Duodenal mucosa (tissue), 2 donors: ENCODE measurements around the gene DDX43.

ENCODE experiments used
- H3K27ac ChIP-seq: one replicate; pipeline ENCODE4 v1.7.0; 2013; ENCODE audit warnings: low read depth, low read length
- H3K27me3 ChIP-seq, 2 donors: one replicate each; pipeline ENCODE4 v1.7.0; 2013; ENCODE audit warnings: low read length in 2 of 2, control low read depth in 1 of 2; ENCODE audit not compliant: insufficient read depth in 2 of 2, control insufficient read depth in 1 of 2
- H3K36me3 ChIP-seq, 2 donors: one replicate each; pipeline ENCODE4 v1.7.0; 2013; ENCODE audit warnings: low read length in 2 of 2, control low read depth in 1 of 2; ENCODE audit not compliant: insufficient read depth in 2 of 2, control insufficient read depth in 1 of 2
- H3K4me1 ChIP-seq, 2 donors: one replicate each; pipeline ENCODE4 v1.7.0; 2013; ENCODE audit warnings: low read length in 2 of 2, control low read depth in 1 of 2; ENCODE audit not compliant: insufficient read depth in 2 of 2, control insufficient read depth in 1 of 2
- H3K4me3 ChIP-seq, 2 donors: one replicate each; pipeline ENCODE4 v1.7.0; 2013; ENCODE audit warnings: low read length in 2 of 2, low read depth in 1 of 2
- H3K9ac ChIP-seq, 2 donors: one replicate each; pipeline ENCODE4 v1.7.0; 2013; ENCODE audit warnings: low read length in 2 of 2, low read depth in 1 of 2
- H3K9me3 ChIP-seq, 2 donors: one replicate each; pipeline ENCODE4 v1.7.0; 2013; ENCODE audit warnings: low read length in 2 of 2, control low read depth in 1 of 2; ENCODE audit not compliant: control insufficient read depth in 1 of 2

Gene DDX43

GRCh38 chr6:73394577-73395354 lies at the start of gene DDX43:
Gene DDX43, plus strand, starts transcription at chr6:73394828. Its CDS starts 78 bp downstream, at chr6:73394906.
- peak within 1 kb of the TSS; percentile 32 for H3K27ac ChIP-seq
- H3K4me3 ChIP-seq: peak within 1 kb of the TSS; percentile 55 to 56

GRCh38 chr6:73348550-73349204 lies 46.0 kb upstream of the DDX43 start:
- Histone ChIP-seq H3K9me3 (no peaks in the 10 kb centered on the region), H3K27me3 (peaks cover 4 to 6% of the 10 kb centered on the region in 2 donors), H3K36me3 (no peaks in the 10 kb centered on the region), H3K9ac (no peak overlapping the region), H3K4me3 (no peak overlapping the region), H3K4me1 (no peaks in the 10 kb centered on the region), H3K27ac (no peak overlapping the region)

More at GRCh38 chr6:73394577-73395354, at the start of gene DDX43:
- H3K9me3 ChIP-seq: no peaks in the 10 kb centered on the region
- H3K36me3 ChIP-seq: no peaks in the 10 kb centered on the region
- no peaks in the 10 kb centered on the region for H3K4me1 ChIP-seq
- H3K27me3 ChIP-seq: no peaks in the 10 kb centered on the region
- no peak within 1 kb of the TSS for H3K9ac ChIP-seq

GRCh38 chr6:73349311-73349710 lies 45.3 kb upstream of the DDX43 start:
- Histone ChIP-seq H3K4me3 (no peak overlapping the region), H3K4me1 (no peaks in the 10 kb centered on the region), H3K36me3 (no peaks in the 10 kb centered on the region), H3K9ac (no peak overlapping the region), H3K27me3 (peaks cover 4 to 6% of the 10 kb centered on the region in 2 donors), H3K27ac (no peak overlapping the region), H3K9me3 (no peaks in the 10 kb centered on the region)

- Histone ChIP-seq H3K36me3 (no peaks in the 10 kb centered on the region), H3K4me3 (no peak within 1 kb of the TSS), H3K9ac (no peak within 1 kb of the TSS), H3K27ac (no peak within 1 kb of the TSS), H3K27me3 (peaks cover 0 to 6% of the 10 kb centered on the region in 2 donors), H3K4me1 (no peaks in the 10 kb centered on the region), H3K9me3 (no peaks in the 10 kb centered on the region)
These were observed 40.7 kb upstream of the DDX43 start, which contains the start of gene DPPA5 for GRCh38 chr6:73353636-73354593. Gene DPPA5, minus strand, starts transcription at chr6:73354276. Its CDS starts 51 bp downstream, at chr6:73354225.

GRCh38 chr6:73362358-73362757 lies 32.3 kb upstream of the DDX43 start, which contains the start of gene KHDC3L:
Gene KHDC3L, plus strand, starts transcription at chr6:73362658. Its CDS starts 72 bp downstream, at chr6:73362730.
- no peaks in the 10 kb centered on the region for H3K27me3 ChIP-seq
- no peak within 1 kb of the TSS for H3K4me3 ChIP-seq
- no peak within 1 kb of the TSS for H3K27ac ChIP-seq
- no peaks in the 10 kb centered on the region for H3K4me1 ChIP-seq
- no peaks in the 10 kb centered on the region for H3K36me3 ChIP-seq
- no peaks in the 10 kb centered on the region for H3K9me3 ChIP-seq
- no peak within 1 kb of the TSS for H3K9ac ChIP-seq

DNA sequence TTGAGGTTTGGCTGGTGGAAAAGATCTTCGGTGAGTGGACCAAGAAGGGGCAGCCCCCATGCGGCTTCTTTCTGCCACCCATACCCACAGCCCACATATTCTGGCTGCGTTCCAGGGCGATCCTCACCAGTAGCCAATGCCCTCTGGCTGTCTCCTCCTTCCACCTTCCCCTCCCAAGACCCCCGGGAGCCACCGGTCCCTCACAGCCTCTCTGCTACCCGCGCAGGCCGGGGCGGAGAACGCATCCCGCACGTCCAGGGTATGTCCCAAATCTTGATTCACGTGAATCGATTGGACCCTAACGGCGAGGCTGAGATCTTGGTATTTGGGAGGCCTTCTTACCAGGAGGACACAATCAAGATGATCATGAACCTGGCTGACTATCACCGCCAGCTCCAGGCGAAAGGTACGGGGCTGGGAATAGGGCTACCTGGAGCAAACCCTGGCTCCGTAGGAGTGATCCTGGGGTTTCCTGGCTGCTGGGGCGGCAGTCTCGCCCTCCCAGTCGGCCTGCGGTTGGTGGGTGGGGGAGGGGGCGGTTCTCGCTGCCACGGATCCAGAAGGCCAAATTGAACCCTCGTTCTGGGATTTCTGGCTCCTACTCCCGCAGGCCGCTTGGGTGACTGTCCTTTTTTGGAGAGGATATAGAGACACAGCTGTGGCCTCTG lies 31.6 kb upstream of the DDX43 start:
- Histone ChIP-seq H3K4me3 (no peak overlapping the region), H3K27me3 (no peaks in the 10 kb centered on the region), H3K27ac (no peak overlapping the region), H3K9me3 (no peaks in the 10 kb centered on the region), H3K9ac (no peak overlapping the region), H3K36me3 (no peaks in the 10 kb centered on the region), H3K4me1 (no peaks in the 10 kb centered on the region)

DNA sequence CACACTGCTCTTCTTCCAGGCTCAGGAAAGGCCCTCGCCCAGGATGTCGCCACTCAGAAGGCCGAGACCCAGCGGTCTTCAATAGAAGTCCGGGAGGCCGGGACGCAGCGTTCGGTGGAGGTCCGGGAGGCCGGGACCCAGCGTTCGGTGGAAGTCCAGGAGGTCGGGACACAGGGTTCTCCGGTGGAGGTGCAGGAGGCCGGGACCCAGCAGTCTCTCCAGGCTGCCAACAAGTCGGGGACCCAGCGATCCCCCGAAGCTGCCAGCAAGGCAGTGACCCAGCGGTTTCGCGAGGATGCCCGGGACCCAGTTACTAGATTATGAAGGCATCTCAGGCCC lies 31.1 kb upstream of the DDX43 start:
- no peak overlapping the region for H3K9ac ChIP-seq
- H3K36me3 ChIP-seq: no peaks in the 10 kb centered on the region
- no peak overlapping the region for H3K27ac ChIP-seq
- H3K4me3 ChIP-seq: no peak overlapping the region
- H3K9me3 ChIP-seq: no peaks in the 10 kb centered on the region
- no peaks in the 10 kb centered on the region for H3K27me3 ChIP-seq
- no peaks in the 10 kb centered on the region for H3K4me1 ChIP-seq

GRCh38 chr6:73364121-73364520 lies 30.5 kb upstream of the DDX43 start:
- no peaks in the 10 kb centered on the region for H3K4me1 ChIP-seq
- no peak overlapping the region for H3K27ac ChIP-seq
- no peaks in the 10 kb centered on the region for H3K9me3 ChIP-seq
- H3K27me3 ChIP-seq: no peaks in the 10 kb centered on the region
- H3K4me3 ChIP-seq: no peak overlapping the region
- no peak overlapping the region for H3K9ac ChIP-seq
- no peaks in the 10 kb centered on the region for H3K36me3 ChIP-seq

DNA sequence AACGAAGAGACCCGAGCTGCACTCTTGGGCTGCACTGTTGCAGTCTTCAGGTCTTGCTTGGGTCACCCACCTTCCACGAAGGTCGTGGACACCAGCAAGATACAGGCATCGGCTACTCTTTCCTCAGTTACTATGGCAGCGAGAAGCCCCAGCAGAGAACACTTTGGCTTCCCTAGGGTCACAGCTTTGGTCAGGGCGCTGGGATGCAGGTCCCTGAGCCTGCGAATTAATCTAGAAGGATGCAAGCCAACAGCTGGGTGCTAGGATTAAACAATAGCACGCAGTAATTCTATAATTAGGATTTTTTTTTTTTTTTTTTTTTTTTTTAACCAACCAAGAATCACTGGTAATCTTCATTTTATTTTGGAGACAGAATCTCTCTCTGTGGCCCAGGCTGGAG lies 30.1 kb upstream of the DDX43 start:
- Histone ChIP-seq H3K36me3 (no peaks in the 10 kb centered on the region), H3K27ac (no peak overlapping the region), H3K4me3 (no peak overlapping the region), H3K9me3 (no peaks in the 10 kb centered on the region), H3K27me3 (no peaks in the 10 kb centered on the region), H3K4me1 (no peaks in the 10 kb centered on the region), H3K9ac (no peak overlapping the region)
